ENCODE results near the gene GALK2.
A peak's percentile ranks its signal among the peaks of the same experiment; 100 is the strongest.
"Not testable (repeated sequence)": the region's sequence is repeated elsewhere in the genome, so short reads cannot be mapped to it uniquely, and the experiment has no call there.

Gene GALK2

GRCh38 chr15:49339656-49340055, 169.6 kb downstream of the GALK2 start:
- H3K4me3 ChIP-seq (ENCODE audit: low read depth, low read length): no peak overlapping the region
- in situ Hi-C loops (cut with HindIII; ENCODE audit: low sequenced_read_pairs): no loop called here
- TF ChIP-seq, protein P1, sequence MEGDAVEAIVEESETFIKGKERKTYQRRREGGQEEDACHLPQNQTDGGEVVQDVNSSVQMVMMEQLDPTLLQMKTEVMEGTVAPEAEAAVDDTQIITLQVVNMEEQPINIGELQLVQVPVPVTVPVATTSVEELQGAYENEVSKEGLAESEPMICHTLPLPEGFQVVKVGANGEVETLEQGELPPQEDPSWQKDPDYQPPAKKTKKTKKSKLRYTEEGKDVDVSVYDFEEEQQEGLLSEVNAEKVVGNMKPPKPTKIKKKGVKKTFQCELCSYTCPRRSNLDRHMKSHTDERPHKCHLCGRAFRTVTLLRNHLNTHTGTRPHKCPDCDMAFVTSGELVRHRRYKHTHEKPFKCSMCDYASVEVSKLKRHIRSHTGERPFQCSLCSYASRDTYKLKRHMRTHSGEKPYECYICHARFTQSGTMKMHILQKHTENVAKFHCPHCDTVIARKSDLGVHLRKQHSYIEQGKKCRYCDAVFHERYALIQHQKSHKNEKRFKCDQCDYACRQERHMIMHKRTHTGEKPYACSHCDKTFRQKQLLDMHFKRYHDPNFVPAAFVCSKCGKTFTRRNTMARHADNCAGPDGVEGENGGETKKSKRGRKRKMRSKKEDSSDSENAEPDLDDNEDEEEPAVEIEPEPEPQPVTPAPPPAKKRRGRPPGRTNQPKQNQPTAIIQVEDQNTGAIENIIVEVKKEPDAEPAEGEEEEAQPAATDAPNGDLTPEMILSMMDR (IDR thresholded peaks at IDR 0.05; ENCODE audit: low read depth, low read length): no peak
- DNase-seq (ENCODE audit: low read depth, low spot score): no peak

GRCh38 chr15:49343546-49343945, 173.5 kb downstream of the GALK2 start:
- DNase-seq (ENCODE audit: low read depth, low spot score): no peak
- TF ChIP-seq, protein P1 (IDR thresholded peaks at IDR 0.05; ENCODE audit: low read depth, low read length): no peak
- H3K4me3 ChIP-seq (ENCODE audit: low read depth, low read length): no peak overlapping the region
- in situ Hi-C loops (cut with HindIII; ENCODE audit: low sequenced_read_pairs): no loop called here

GRCh38 chr15:49354439-49354838, 184.4 kb downstream of the GALK2 start:
- DNase-seq (ENCODE audit: low read depth, low spot score); in situ Hi-C loops (cut with HindIII; ENCODE audit: low sequenced_read_pairs): not testable (repeated sequence)

DNA sequence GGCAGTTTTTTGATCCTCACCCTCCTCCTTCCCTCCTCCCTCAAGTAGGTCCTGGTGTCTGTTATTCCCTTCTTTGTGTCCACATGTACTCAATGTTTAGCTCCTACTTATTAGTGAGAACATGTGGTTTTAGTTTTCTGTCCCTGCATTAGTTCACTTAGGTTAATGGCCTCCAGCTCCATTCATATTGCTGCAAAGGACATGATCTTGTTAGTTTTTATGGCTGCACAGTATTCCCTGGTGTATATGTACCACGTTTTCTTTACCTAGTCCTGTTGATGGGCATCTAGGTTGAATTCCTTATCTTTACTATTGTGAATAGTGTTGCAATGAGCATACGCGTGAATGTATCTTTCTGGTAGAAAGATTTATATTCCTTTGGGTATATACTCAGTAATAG, 191.3 kb downstream of the GALK2 start:
- in situ Hi-C loops (cut with HindIII; ENCODE audit: low sequenced_read_pairs): no loop called here
- no peak for DNase-seq (ENCODE audit: low read depth, low spot score)

More at GRCh38 chr15:49354439-49354838, 184.4 kb downstream of the GALK2 start:
- H3K4me3 ChIP-seq (ENCODE audit: low read depth, low read length): not testable (repeated sequence)

DNA sequence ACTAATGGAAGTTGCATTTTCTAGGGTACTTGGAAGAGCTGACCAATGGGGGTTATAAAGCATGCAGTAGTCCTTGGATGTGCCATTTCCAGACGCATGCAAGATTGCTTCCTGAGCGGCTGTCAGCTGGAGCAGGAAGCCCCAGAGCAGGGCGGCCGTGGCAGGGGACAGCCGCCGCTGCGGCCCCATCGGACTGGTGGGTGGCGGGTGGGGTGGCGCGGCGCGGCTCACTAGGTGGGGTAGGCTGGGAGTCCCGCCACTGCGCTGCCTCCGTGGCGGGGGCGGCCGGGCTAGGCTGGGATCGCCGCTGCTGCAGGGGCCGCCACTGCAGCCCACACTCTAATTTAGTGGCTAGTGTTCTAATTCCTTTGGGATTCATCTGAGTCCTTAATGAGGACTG, 196.4 kb downstream of the GALK2 start:
- TF ChIP-seq, protein P1 (IDR thresholded peaks at IDR 0.05; ENCODE audit: low read depth, low read length): no peak
- in situ Hi-C loops (cut with HindIII; ENCODE audit: low sequenced_read_pairs): no loop called here
- DNase-seq (ENCODE audit: low read depth, low spot score): no peak
- no peak overlapping the region for H3K4me3 ChIP-seq (ENCODE audit: low read depth, low read length)

More for the DNA sequence above, 191.3 kb downstream of the GALK2 start:
- TF ChIP-seq, protein P1 (IDR thresholded peaks at IDR 0.05; ENCODE audit: low read depth, low read length): no peak
- H3K4me3 ChIP-seq (ENCODE audit: low read depth, low read length): no peak overlapping the region

DNA sequence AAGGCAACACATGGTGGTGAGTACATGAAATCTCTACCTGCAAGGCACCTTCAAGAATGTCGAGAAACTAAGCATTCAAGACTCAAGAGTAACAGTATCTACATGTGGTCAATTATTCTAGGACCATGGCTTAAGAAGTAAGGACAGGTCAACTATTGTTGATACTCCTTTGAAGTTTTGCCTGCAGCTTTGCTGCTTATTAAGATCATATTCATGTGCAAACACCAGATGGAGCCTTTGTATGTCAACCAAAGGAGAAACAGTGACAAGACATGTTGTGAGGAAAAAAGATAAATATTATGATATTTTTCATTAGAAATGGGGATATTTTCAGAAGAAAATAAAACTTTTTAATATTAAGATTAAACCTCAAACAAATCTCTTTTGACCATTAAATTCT, 200.7 kb downstream of the GALK2 start:
- H3K4me3 ChIP-seq (ENCODE audit: low read depth, low read length): no peak overlapping the region
- TF ChIP-seq, protein P1 (IDR thresholded peaks at IDR 0.05; ENCODE audit: low read depth, low read length): no peak
- in situ Hi-C loops (cut with HindIII; ENCODE audit: low sequenced_read_pairs): no loop called here
- peak; percentile 17 for DNase-seq (ENCODE audit: low read depth, low spot score)

DNA sequence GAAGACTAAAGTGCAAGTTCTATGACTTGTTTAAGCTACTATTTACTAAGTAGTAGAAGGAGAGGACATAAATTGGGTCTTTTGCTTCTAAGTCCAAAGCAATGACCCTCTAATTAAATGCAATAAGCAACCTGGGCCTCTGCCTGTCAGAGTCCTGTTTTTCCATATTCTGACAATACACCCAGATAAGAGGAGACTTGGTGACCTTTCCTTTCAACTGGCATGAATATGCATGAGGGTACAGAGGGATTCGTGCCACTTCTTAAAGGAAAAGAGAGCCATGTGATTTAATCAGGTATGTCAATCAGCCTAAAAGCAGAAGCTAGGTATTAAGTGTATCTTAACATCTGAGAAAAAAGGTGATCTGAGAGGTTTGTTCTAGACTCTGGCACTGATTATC, 202.3 kb downstream of the GALK2 start:
- DNase-seq (ENCODE audit: low read depth, low spot score): no peak
- TF ChIP-seq, protein P1 (IDR thresholded peaks at IDR 0.05; ENCODE audit: low read depth, low read length): no peak
- in situ Hi-C loops (cut with HindIII; ENCODE audit: low sequenced_read_pairs): no loop called here
- no peak overlapping the region for H3K4me3 ChIP-seq (ENCODE audit: low read depth, low read length)

Measured in astrocyte of the spinal cord (primary cell).